ENCODE measurements around the gene COL7A1.

GRCh38 chr3:48597408-48597800, 2.3 kb upstream of the COL7A1 start:
- TF ChIP-seq CTCF (conservative IDR thresholded peaks at IDR 0.05; ENCODE audit: low read length) (no peak), EZH2phosphoT487 (IDR thresholded peaks at IDR 0.05; ENCODE audit: borderline replicate concordance, low read depth, low read length) (no peak)
